Mesenchymal stem cell (in vitro differentiated cells and primary cell): ENCODE results near the gene S100A13.

Source experiments
- DNase-seq: peaks from one replicate; pipeline ENCODE4 v3.0.0-alpha.2; 2013
- H2AFZ ChIP-seq: one replicate; pipeline ENCODE4 v1.6.1; 2013; ENCODE audit warnings: low read depth, mild to moderate bottlenecking, control low read depth, inconsistent platforms, low read length, moderate library complexity
- H2AK5ac ChIP-seq: 2 replicates; pipeline ENCODE4 v1.6.1; 2013; ENCODE audit warnings: low read length, moderate library complexity, mild to moderate bottlenecking, inconsistent platforms; ENCODE audit not compliant: severe bottlenecking
- H2BK120ac ChIP-seq: one replicate; pipeline ENCODE4 v1.6.1; 2013; ENCODE audit warnings: low read depth, mild to moderate bottlenecking, inconsistent platforms, low read length, moderate library complexity
- H2BK12ac ChIP-seq, 2 experiments: one replicate each; pipeline ENCODE4 v1.6.1; 2013; ENCODE audit warnings: inconsistent platforms in 2 of 2, low read length in 2 of 2, mild to moderate bottlenecking in 2 of 2, moderate library complexity in 2 of 2, control low read depth in 1 of 2
- H2BK15ac ChIP-seq: one replicate; pipeline ENCODE4 v1.6.1; 2013; ENCODE audit warnings: mild to moderate bottlenecking, low read depth, inconsistent platforms; ENCODE audit not compliant: poor library complexity, severe bottlenecking
- H2BK5ac ChIP-seq: 2 replicates; pipeline ENCODE4 v1.6.1; 2013; ENCODE audit warnings: low read depth, mild to moderate bottlenecking, low read length, control low read depth, inconsistent platforms; ENCODE audit not compliant: poor library complexity, severe bottlenecking
- H3K14ac ChIP-seq, 2 experiments: one replicate each; pipeline ENCODE4 v1.6.1; 2013; ENCODE audit warnings: inconsistent platforms in 2 of 2, low read length in 2 of 2, control low read depth in 1 of 2, mild to moderate bottlenecking in 1 of 2, moderate library complexity in 1 of 2
- H3K18ac ChIP-seq, 2 experiments: one replicate each; pipeline ENCODE4 v1.6.1; 2013; ENCODE audit warnings: inconsistent platforms in 2 of 2, low read length in 2 of 2, control low read depth in 1 of 2, low read depth in 1 of 2, mild to moderate bottlenecking in 1 of 2
- H3K23ac ChIP-seq, 2 experiments: one replicate each; pipeline ENCODE4 v1.6.1; 2013; ENCODE audit warnings: inconsistent platforms in 2 of 2, low read length in 2 of 2, mild to moderate bottlenecking in 2 of 2, moderate library complexity in 2 of 2, control low read depth in 1 of 2
- H3K27ac ChIP-seq: 2 replicates; pipeline ENCODE4 v1.5.1; 2013; ENCODE audit warnings: mild to moderate bottlenecking, moderate library complexity, low read length, control low read depth, inconsistent platforms; ENCODE audit not compliant: poor library complexity, severe bottlenecking
- H3K27me3 ChIP-seq, 2 experiments: 2 replicates each; pipeline versions ENCODE4 v1.6.1 to v1.7.0; 2013; ENCODE audit warnings: low read length in 2 of 2, mild to moderate bottlenecking in 2 of 2, moderate library complexity in 2 of 2, control low read depth in 1 of 2, inconsistent platforms in 1 of 2; ENCODE audit not compliant: control insufficient read depth in 1 of 2, insufficient read depth in 1 of 2
- H3K36me3 ChIP-seq, 2 experiments: 2 replicates each; pipeline versions ENCODE4 v1.6.1 to v1.7.0; 2013; ENCODE audit warnings: low read length in 2 of 2, control low read depth in 1 of 2, inconsistent platforms in 1 of 2, low read depth in 1 of 2, mild to moderate bottlenecking in 1 of 2; ENCODE audit not compliant: insufficient read depth in 2 of 2, control insufficient read depth in 1 of 2
- H3K4ac ChIP-seq, 2 experiments: one replicate each; pipeline ENCODE4 v1.6.1; 2013; ENCODE audit warnings: inconsistent platforms in 2 of 2, low read length in 2 of 2, mild to moderate bottlenecking in 2 of 2, moderate library complexity in 2 of 2, control low read depth in 1 of 2, low read depth in 1 of 2
- H3K4me1 ChIP-seq: 2 replicates; pipeline ENCODE4 v1.6.1; 2013; ENCODE audit warnings: low read depth, low read length, control low read depth; ENCODE audit not compliant: control insufficient read depth, insufficient read depth
- H3K4me2 ChIP-seq: 2 replicates; pipeline ENCODE4 v1.6.1; 2013; ENCODE audit warnings: low read length, mild to moderate bottlenecking, inconsistent platforms; ENCODE audit not compliant: poor library complexity, severe bottlenecking
- H3K4me3 ChIP-seq, 2 experiments: 2 replicates each; pipeline versions ENCODE4 v1.5.1 to v1.7.0; 2013; ENCODE audit warnings: low read length in 2 of 2, mild to moderate bottlenecking in 2 of 2, control low read depth in 1 of 2, low read depth in 1 of 2; ENCODE audit not compliant: insufficient read depth in 1 of 2
- H3K79me1 ChIP-seq: replicated peaks from 2 replicates; pipeline ENCODE4 v1.6.1; 2013; ENCODE audit warnings: mild to moderate bottlenecking, control low read depth, low read length, inconsistent platforms; ENCODE audit not compliant: poor library complexity, severe bottlenecking
- H3K9ac ChIP-seq: 2 replicates; pipeline ENCODE4 v1.7.0; 2013; ENCODE audit warnings: mild to moderate bottlenecking, low read length, moderate library complexity
- H3K9me3 ChIP-seq: 2 replicates; pipeline ENCODE4 v1.7.0; 2013; ENCODE audit warnings: mild to moderate bottlenecking, low read length; ENCODE audit not compliant: control insufficient read depth
- H4K8ac ChIP-seq: one replicate; pipeline ENCODE4 v1.6.1; 2013; ENCODE audit warnings: inconsistent platforms, mild to moderate bottlenecking, low read length, moderate library complexity
- H4K91ac ChIP-seq: one replicate; pipeline ENCODE4 v1.6.1; 2013; ENCODE audit warnings: mild to moderate bottlenecking, low read length, inconsistent platforms
- WGBS: methylation state at CpG from one replicate; pipeline ENCODE4 v1.1.7; 2013; ENCODE audit warnings: mixed read lengths; 5-methylcytosine and 5-hydroxymethylcytosine counted together

The S100A13 gene

GRCh38 chr1:153667439-153667838 is 40.1 kb upstream of the S100A13 start:
- no peak overlapping the region for H3K27ac ChIP-seq
- H3K18ac ChIP-seq = no peak overlapping the region
- H2AFZ ChIP-seq = no peak overlapping the region
- H2AK5ac ChIP-seq = no peak overlapping the region
- H3K4me2 ChIP-seq = no peak overlapping the region
- H3K4me1 ChIP-seq = peaks cover 4% of the 10 kb centered on the region
- no peak overlapping the region for H3K4me3 ChIP-seq
- H4K91ac ChIP-seq = no peak overlapping the region
- 90% methylated on average over 4 of the region's 4 CpGs for WGBS
- H2BK120ac ChIP-seq = no peak overlapping the region
- no peak overlapping the region for H2BK12ac ChIP-seq
- no peak overlapping the region for H2BK5ac ChIP-seq
- H3K9me3 ChIP-seq = no peaks in the 10 kb centered on the region
- H3K9ac ChIP-seq = peak overlapping the region; percentile 16
- no peaks in the 10 kb centered on the region for H3K27me3 ChIP-seq
- no peak overlapping the region for H2BK15ac ChIP-seq
- H3K36me3 ChIP-seq = peaks cover 44 to 74% of the 10 kb centered on the region in 2 experiments
- H3K4ac ChIP-seq = no peak overlapping the region
- DNase-seq = no peak
- H3K14ac ChIP-seq = no peak overlapping the region
- peaks cover 15% of the 10 kb centered on the region for H3K79me1 ChIP-seq
- no peak overlapping the region for H3K23ac ChIP-seq
- H4K8ac ChIP-seq = no peak overlapping the region

GRCh38 chr1:153663211-153663610 is 35.9 kb upstream of the S100A13 start:
- H3K4me2 ChIP-seq = no peak overlapping the region
- WGBS = 93% methylated on average over 4 of the region's 5 CpGs

GRCh38 chr1:153662269-153662668 is 35.0 kb upstream of the S100A13 start:
- H2BK12ac ChIP-seq = no peak overlapping the region
- H3K4me2 ChIP-seq = no peak overlapping the region
- peaks cover 6% of the 10 kb centered on the region for H3K4me1 ChIP-seq
- H2AK5ac ChIP-seq = no peak overlapping the region
- H3K27ac ChIP-seq = no peak overlapping the region
- no peak overlapping the region for H3K14ac ChIP-seq
- no peaks in the 10 kb centered on the region for H3K27me3 ChIP-seq
- no peak overlapping the region for H3K4me3 ChIP-seq
- DNase-seq = no peak
- no CpG with 5 or more reads among the region's 2 CpGs for WGBS
- H2BK120ac ChIP-seq = no peak overlapping the region
- H3K4ac ChIP-seq = no peak overlapping the region
- H3K18ac ChIP-seq = no peak overlapping the region
- H2AFZ ChIP-seq = no peak overlapping the region
- H2BK15ac ChIP-seq = no peak overlapping the region
- peak overlapping the region; percentile 61 for H3K9ac ChIP-seq
- H3K9me3 ChIP-seq = no peaks in the 10 kb centered on the region
- H3K23ac ChIP-seq = no peak overlapping the region
- peaks cover 14% of the 10 kb centered on the region for H3K79me1 ChIP-seq
- H3K36me3 ChIP-seq = peaks cover 40 to 71% of the 10 kb centered on the region in 2 experiments
- H4K8ac ChIP-seq = no peak overlapping the region
- no peak overlapping the region for H2BK5ac ChIP-seq
- no peak overlapping the region for H4K91ac ChIP-seq

More at GRCh38 chr1:153663211-153663610, 35.9 kb upstream of the S100A13 start:
- no peak overlapping the region for H2AK5ac ChIP-seq
- H3K4me3 ChIP-seq = no peak overlapping the region
- peak overlapping the region; percentile 61 for H3K9ac ChIP-seq
- no peak overlapping the region for H3K14ac ChIP-seq
- H2BK120ac ChIP-seq = no peak overlapping the region
- no peak overlapping the region for H2BK5ac ChIP-seq
- no peaks in the 10 kb centered on the region for H3K9me3 ChIP-seq
- peaks cover 42 to 81% of the 10 kb centered on the region in 2 experiments for H3K36me3 ChIP-seq
- peaks cover 4% of the 10 kb centered on the region for H3K4me1 ChIP-seq
- no peak overlapping the region for H3K18ac ChIP-seq
- H3K79me1 ChIP-seq = peaks cover 17% of the 10 kb centered on the region
- no peak overlapping the region for H4K91ac ChIP-seq
- no peaks in the 10 kb centered on the region for H3K27me3 ChIP-seq
- H4K8ac ChIP-seq = no peak overlapping the region
- no peak overlapping the region for H3K27ac ChIP-seq
- no peak overlapping the region for H3K23ac ChIP-seq
- no peak overlapping the region for H3K4ac ChIP-seq
- peak; percentile 56 for DNase-seq
- no peak overlapping the region for H2BK15ac ChIP-seq
- H2AFZ ChIP-seq = no peak overlapping the region
- H2BK12ac ChIP-seq = no peak overlapping the region

GRCh38 chr1:153661111-153661708 is 33.9 kb upstream of the S100A13 start:
- H3K27me3 ChIP-seq = no peaks in the 10 kb centered on the region
- H4K91ac ChIP-seq = no peak overlapping the region
- no peak overlapping the region for H3K4me2 ChIP-seq
- H3K9ac ChIP-seq = peak overlapping the region; percentile 30
- no peak overlapping the region for H4K8ac ChIP-seq
- peaks cover 7% of the 10 kb centered on the region for H3K79me1 ChIP-seq
- H2BK120ac ChIP-seq = no peak overlapping the region
- H3K27ac ChIP-seq = peak overlapping the region; percentile 52
- no peak overlapping the region for H3K14ac ChIP-seq
- no peaks in the 10 kb centered on the region for H3K9me3 ChIP-seq
- peaks cover 29 to 61% of the 10 kb centered on the region in 2 experiments for H3K36me3 ChIP-seq
- H3K23ac ChIP-seq = no peak overlapping the region
- H3K18ac ChIP-seq = no peak overlapping the region
- H2AFZ ChIP-seq = no peak overlapping the region
- peak; percentile 14 for DNase-seq
- H2BK5ac ChIP-seq = no peak overlapping the region
- no peak overlapping the region for H2BK15ac ChIP-seq
- H3K4me1 ChIP-seq = peaks cover 6% of the 10 kb centered on the region
- no peak overlapping the region for H3K4me3 ChIP-seq
- peak overlapping the region; percentile 60 for H2AK5ac ChIP-seq
- no peak overlapping the region for H2BK12ac ChIP-seq
- H3K4ac ChIP-seq = no peak overlapping the region
- WGBS = 78% methylated on average over 8 of the region's 9 CpGs
